ENCODE measurements around the gene ADAM12. TPM values are rescaled to one million over a fixed set of nuclear protein-coding genes. Genes with fewer than 3 reads are reported as not detected.

Gene ADAM12
- total RNA-seq, 1 donor from 2014 or later: 3.7 TPM

- DNase-seq (ENCODE audit: extremely low spot score in 2 of 2): no peak
- Histone ChIP-seq H3K27me3 (no peaks in the 10 kb centered on the region), H3K27ac (no peak overlapping the region), H3K4me1 (no peaks in the 10 kb centered on the region), H3K36me3 (no peaks in the 10 kb centered on the region), H3K9me3 (no peaks in the 10 kb centered on the region), H3K4me3 (no peak overlapping the region)
- intact Hi-C loops (cut with DNase I): no loop called here
- no peak for TF ChIP-seq POLR2AphosphoS5 (IDR thresholded peaks at IDR 0.05; ENCODE audit: insufficient read depth in 1 of 2, low read depth in 1 of 2)
- no peak for TF ChIP-seq CTCF (IDR thresholded peaks at IDR 0.05)
- TF ChIP-seq POLR2A (IDR thresholded peaks at IDR 0.05): no peak
Observed at GRCh38 chr10:126021833-126022500, 366.3 kb downstream of the ADAM12 start.

- intact Hi-C loops (cut with DNase I): no loop called here
- no peaks in the 10 kb centered on the region for H3K9me3 ChIP-seq
- TF ChIP-seq POLR2A (IDR thresholded peaks at IDR 0.05): no peak
- no peak for TF ChIP-seq CTCF (IDR thresholded peaks at IDR 0.05)
- TF ChIP-seq POLR2AphosphoS5 (IDR thresholded peaks at IDR 0.05; ENCODE audit: insufficient read depth in 1 of 2, low read depth in 1 of 2): no peak
- no peaks in the 10 kb centered on the region for H3K27me3 ChIP-seq
- no peaks in the 10 kb centered on the region for H3K4me1 ChIP-seq
- no peak overlapping the region for H3K27ac ChIP-seq
- H3K4me3 ChIP-seq: no peak overlapping the region
- DNase-seq (ENCODE audit: extremely low spot score in 2 of 2): no peak
- no peaks in the 10 kb centered on the region for H3K36me3 ChIP-seq
Observed at GRCh38 chr10:126017961-126018560, 370.2 kb downstream of the ADAM12 start.

GRCh38 chr10:126016882-126017281, 371.4 kb downstream of the ADAM12 start:
- H3K4me1 ChIP-seq: no peaks in the 10 kb centered on the region
- no peak overlapping the region for H3K27ac ChIP-seq
- H3K4me3 ChIP-seq: no peak overlapping the region
- intact Hi-C loops (cut with DNase I): no loop called here
- H3K36me3 ChIP-seq: no peaks in the 10 kb centered on the region
- TF ChIP-seq CTCF (IDR thresholded peaks at IDR 0.05) (no peak), POLR2AphosphoS5 (IDR thresholded peaks at IDR 0.05; ENCODE audit: insufficient read depth in 1 of 2, low read depth in 1 of 2) (no peak), POLR2A (IDR thresholded peaks at IDR 0.05) (no peak)
- H3K27me3 ChIP-seq: no peaks in the 10 kb centered on the region
- no peak for DNase-seq (ENCODE audit: extremely low spot score in 2 of 2)
- no peaks in the 10 kb centered on the region for H3K9me3 ChIP-seq

GRCh38 chr10:126016156-126016805, 372.0 kb downstream of the ADAM12 start:
- TF ChIP-seq POLR2AphosphoS5 (IDR thresholded peaks at IDR 0.05; ENCODE audit: insufficient read depth in 1 of 2, low read depth in 1 of 2) (no peak), CTCF (IDR thresholded peaks at IDR 0.05) (no peak), POLR2A (IDR thresholded peaks at IDR 0.05) (no peak)
- no peaks in the 10 kb centered on the region for H3K36me3 ChIP-seq
- no peaks in the 10 kb centered on the region for H3K4me1 ChIP-seq
- no peaks in the 10 kb centered on the region for H3K27me3 ChIP-seq
- intact Hi-C loops (cut with DNase I): no loop called here
- no peaks in the 10 kb centered on the region for H3K9me3 ChIP-seq
- H3K27ac ChIP-seq: no peak overlapping the region
- no peak overlapping the region for H3K4me3 ChIP-seq
- no peak for DNase-seq (ENCODE audit: extremely low spot score in 2 of 2)

GRCh38 chr10:126015413-126015812, 372.9 kb downstream of the ADAM12 start:
- DNase-seq (ENCODE audit: extremely low spot score in 2 of 2): no peak
- Histone ChIP-seq H3K27me3 (no peaks in the 10 kb centered on the region), H3K27ac (no peak overlapping the region), H3K36me3 (no peaks in the 10 kb centered on the region), H3K4me3 (no peak overlapping the region), H3K4me1 (no peaks in the 10 kb centered on the region), H3K9me3 (no peaks in the 10 kb centered on the region)
- TF ChIP-seq CTCF (IDR thresholded peaks at IDR 0.05) (no peak), POLR2AphosphoS5 (IDR thresholded peaks at IDR 0.05; ENCODE audit: insufficient read depth in 1 of 2, low read depth in 1 of 2) (no peak), POLR2A (IDR thresholded peaks at IDR 0.05) (no peak)
- intact Hi-C loops (cut with DNase I): no loop called here
